Epithelial cell of esophagus (primary cell): ENCODE data around the gene LPP.

Source experiments
- DNase-seq: peaks from one replicate; pipeline ENCODE4 v3.0.0; 2010; ENCODE audit warnings: low read depth
- H3K4me3 ChIP-seq: 2 replicates; pipeline ENCODE4 v1.5.1; 2011; ENCODE audit warnings: mild to moderate bottlenecking, low read length, control low read depth
- CTCF ChIP-seq: IDR thresholded peaks from 2 replicates; pipeline ENCODE4 v1.5.1; 2011; ENCODE audit warnings: low read depth, mild to moderate bottlenecking, low read length, control low read depth, inconsistent platforms; ENCODE audit not compliant: insufficient read depth; ENCODE audit errors: missing control alignments

LPP gene

GRCh38 chr3:188294113-188294512 lies 140.2 kb downstream of the LPP start:
- no peak for DNase-seq
- no peak overlapping the region for H3K4me3 ChIP-seq
- TF ChIP-seq CTCF, result no peak

GRCh38 chr3:188294823-188295487 lies 141.0 kb downstream of the LPP start:
- no peak for TF ChIP-seq CTCF
- DNase-seq, result peak; percentile 89
- H3K4me3 ChIP-seq, result no peak overlapping the region

GRCh38 chr3:188295876-188296275 lies 141.9 kb downstream of the LPP start:
- no peak overlapping the region for H3K4me3 ChIP-seq
- TF ChIP-seq CTCF, result no peak
- peak; percentile 40 for DNase-seq

- peak; percentile 87 for DNase-seq
- no peak overlapping the region for H3K4me3 ChIP-seq
- TF ChIP-seq CTCF, result no peak
Measured at GRCh38 chr3:188296761-188297612, 143.0 kb downstream of the LPP start.

GRCh38 chr3:188298585-188298984 lies 144.6 kb downstream of the LPP start:
- TF ChIP-seq CTCF, result no peak
- H3K4me3 ChIP-seq, result no peak overlapping the region
- no peak for DNase-seq

- no peak for DNase-seq
- H3K4me3 ChIP-seq, result no peak overlapping the region
- no peak for TF ChIP-seq CTCF
Measured at GRCh38 chr3:188299068-188299467, 145.1 kb downstream of the LPP start.
